Endothelial cell of hepatic sinusoid (primary cell): ENCODE results near the gene SERF2.
"Not testable (repeated sequence)": the region's sequence is repeated elsewhere in the genome, so short reads cannot be mapped to it uniquely, and the experiment has no call there.

ENCODE experiments used
- in situ Hi-C: cut with HindIII; loops from 2 replicates; pipeline ENCODE4 v1.10.0; 2017; ENCODE audit warnings: low sequenced_read_pairs

The SERF2 gene

DNA sequence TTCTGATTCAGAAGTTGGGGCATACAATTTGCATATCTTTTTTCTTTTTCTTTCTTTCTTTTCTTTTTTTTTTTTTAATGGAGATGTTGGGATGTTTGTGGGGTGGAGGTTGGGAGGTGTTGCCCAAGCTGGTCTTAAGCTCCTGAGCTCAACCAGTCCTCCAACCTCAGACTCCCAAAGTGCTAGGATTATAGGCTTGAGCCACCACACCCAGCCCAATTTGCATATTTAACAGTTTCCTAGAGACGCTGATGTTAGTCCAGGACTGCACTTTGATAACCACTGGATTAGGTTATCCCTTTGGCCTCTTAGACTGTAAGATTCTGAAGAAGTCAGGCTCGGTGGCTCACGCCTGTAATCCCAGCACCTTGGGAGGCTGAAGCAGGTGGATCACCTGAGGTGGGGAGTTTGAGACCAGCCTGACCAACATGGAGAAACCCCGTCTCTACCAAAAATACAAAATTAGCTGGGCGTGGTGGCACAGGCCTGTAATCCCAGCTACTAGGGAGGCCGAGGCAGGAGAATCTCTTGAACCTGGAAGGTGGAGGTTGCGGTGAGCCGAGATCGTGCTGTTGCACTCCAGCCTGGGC, 37.9 kb downstream of the SERF2 start:
- in situ Hi-C loops, result not testable (repeated sequence)

DNA sequence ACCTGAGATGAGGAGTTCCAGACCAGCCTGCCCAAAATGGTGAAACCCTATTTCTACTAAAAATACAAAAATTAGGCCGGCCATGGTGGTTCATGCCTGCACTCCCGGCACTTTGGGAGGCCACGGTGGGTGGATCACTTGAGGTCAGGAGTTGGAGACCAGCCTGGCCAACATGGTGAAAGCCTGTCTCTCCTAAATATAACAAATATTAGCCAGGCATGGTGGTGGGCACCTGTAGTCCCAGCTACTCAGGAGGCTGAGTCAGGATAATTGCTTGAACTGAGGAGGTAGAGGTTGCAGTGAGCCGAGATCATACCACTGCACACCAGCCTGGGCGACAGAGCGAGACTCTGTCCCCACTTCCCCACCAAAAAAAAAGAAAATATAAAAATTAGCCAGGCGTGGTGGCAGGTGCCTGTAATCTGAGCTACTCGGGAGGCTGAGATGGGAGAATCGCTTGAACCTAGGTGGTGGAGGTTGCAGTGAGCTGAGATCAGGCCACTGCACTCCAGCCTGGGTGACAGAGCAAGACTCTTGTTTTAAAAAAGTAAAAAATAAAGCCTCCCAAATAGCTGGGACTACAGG, 38.7 kb downstream of the SERF2 start:
- in situ Hi-C loops, result not testable (repeated sequence)

DNA sequence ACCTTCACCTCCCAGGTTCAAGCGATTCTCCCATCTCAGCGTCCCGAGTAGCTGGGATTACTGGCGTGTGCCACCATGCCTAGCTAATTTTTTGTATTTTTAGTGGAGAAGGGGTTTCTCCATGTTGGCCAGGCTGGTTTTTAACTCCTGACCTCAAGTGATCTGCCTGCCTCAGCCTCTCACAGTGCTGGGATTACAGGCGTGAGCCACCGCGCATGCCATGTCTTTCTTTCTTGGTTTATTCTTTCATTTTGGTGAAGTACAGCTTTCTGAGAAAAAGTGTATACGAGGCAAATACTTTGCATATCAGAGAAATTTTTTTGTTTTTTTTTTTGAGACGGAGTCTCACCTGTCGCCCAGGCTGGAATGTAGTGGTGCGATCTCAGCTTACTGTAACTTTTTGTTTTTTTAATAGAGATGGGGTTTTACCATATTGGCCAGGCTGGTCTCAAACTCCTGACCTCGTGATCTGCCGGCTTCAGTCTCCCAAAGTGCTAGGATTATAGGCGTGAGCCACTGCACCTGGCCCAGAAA, 39.5 kb downstream of the SERF2 start:
- in situ Hi-C loops, result not testable (repeated sequence)

DNA sequence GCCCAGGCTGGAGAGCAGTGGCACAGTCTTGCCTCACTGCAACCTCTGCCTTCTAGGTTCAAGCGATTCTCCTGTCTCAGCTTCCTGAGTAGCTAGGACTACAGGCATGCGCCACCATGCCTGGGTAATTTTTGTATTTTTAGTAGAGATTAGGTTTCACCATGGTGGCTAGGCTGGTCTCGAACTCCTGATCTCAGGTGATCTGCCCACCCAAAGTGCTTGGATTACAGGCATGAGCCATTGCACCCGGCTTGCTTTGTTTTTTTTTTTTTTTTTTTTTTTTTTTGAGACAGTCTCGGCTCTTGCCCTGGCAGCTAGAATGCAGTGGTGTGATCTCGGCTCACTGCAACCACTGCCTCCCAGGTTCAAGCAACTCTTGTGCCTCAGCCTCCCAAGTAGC, 40.4 kb downstream of the SERF2 start:
- in situ Hi-C loops, result not testable (repeated sequence)

DNA sequence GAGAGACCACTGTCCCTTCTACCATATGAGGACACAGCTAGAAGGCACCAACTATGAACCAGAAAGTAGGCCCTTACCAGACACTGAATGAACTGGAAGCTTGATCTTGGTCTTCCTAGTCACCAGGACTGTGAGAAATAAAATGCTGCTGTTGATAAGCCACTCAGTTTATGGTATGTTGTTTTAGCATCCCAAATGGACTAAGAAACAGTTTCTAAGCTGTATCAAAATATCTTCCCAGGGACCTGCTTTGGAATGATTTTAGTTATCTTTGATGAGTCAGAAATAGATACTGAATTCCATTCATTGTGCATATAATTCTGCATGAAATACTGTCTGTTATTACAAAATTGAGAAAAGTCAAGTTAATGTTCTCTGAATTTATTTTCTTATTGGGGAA, 53.3 kb downstream of the SERF2 start:
- in situ Hi-C loops, result no loop called here
